A549 (cell line): ENCODE data around the gene SCAMP2.

Experiments
- ESRRA ChIP-seq: fragments of 150-350 bp; IDR thresholded peaks from 2 replicates; pipeline ENCODE4 v1.6.1; 2014; ENCODE audit warnings: mild to moderate bottlenecking, low read length, borderline replicate concordance
- JUNB ChIP-seq: fragments of >200 bp; sonication (Bioruptor Twin); formaldehyde crosslinking; IDR thresholded peaks from 2 replicates; pipeline ENCODE4 v1.6.1; 2016
- MAZ ChIP-seq: fragments of 150-350 bp; IDR thresholded peaks from 2 replicates; pipeline ENCODE4 v1.6.1; 2014; ENCODE audit warnings: antibody characterized with exemption, low read depth, low read length, borderline replicate concordance
- MYC ChIP-seq: IDR thresholded peaks from 2 replicates; pipeline ENCODE4 v1.6.1; 2012; ENCODE audit warnings: mild to moderate bottlenecking, inconsistent platforms, low read length, improper control_type of control experiment, borderline replicate concordance
- POLR2A ChIP-seq: IDR thresholded peaks from 2 replicates; pipeline ENCODE4 v1.6.1; 2012; ENCODE audit warnings: mild to moderate bottlenecking, low read length
- RCOR1 ChIP-seq: fragments of 150-350 bp; IDR thresholded peaks from 2 replicates; pipeline ENCODE4 v1.6.1; 2014; ENCODE audit warnings: antibody characterized with exemption, low read length, low read depth
- SREBF2 ChIP-seq: fragments of 450-650 bp; IDR thresholded peaks from 2 replicates; pipeline ENCODE4 v1.6.1; 2014; ENCODE audit warnings: mild to moderate bottlenecking, moderate library complexity
- TF ChIP-seq, protein P1 (sequence below): fragments of >200 bp; sonication (Bioruptor Twin); formaldehyde crosslinking; IDR thresholded peaks from 3 replicates; pipeline ENCODE4 v1.5.1; 2016
- TF ChIP-seq, protein P2 (sequence below): IDR thresholded peaks from 2 replicates; pipeline ENCODE4 v1.6.1; 2012

GRCh38 chr15:74867466-74868038 lies 5.6 kb downstream of the SCAMP2 start:
- TF ChIP-seq, protein P1, sequence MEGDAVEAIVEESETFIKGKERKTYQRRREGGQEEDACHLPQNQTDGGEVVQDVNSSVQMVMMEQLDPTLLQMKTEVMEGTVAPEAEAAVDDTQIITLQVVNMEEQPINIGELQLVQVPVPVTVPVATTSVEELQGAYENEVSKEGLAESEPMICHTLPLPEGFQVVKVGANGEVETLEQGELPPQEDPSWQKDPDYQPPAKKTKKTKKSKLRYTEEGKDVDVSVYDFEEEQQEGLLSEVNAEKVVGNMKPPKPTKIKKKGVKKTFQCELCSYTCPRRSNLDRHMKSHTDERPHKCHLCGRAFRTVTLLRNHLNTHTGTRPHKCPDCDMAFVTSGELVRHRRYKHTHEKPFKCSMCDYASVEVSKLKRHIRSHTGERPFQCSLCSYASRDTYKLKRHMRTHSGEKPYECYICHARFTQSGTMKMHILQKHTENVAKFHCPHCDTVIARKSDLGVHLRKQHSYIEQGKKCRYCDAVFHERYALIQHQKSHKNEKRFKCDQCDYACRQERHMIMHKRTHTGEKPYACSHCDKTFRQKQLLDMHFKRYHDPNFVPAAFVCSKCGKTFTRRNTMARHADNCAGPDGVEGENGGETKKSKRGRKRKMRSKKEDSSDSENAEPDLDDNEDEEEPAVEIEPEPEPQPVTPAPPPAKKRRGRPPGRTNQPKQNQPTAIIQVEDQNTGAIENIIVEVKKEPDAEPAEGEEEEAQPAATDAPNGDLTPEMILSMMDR = no peak
- no peak for TF ChIP-seq ESRRA
- TF ChIP-seq POLR2A = no peak
- TF ChIP-seq SREBF2 = no peak
- no peak for TF ChIP-seq JUNB
- TF ChIP-seq MYC = no peak
- TF ChIP-seq, protein P2, sequence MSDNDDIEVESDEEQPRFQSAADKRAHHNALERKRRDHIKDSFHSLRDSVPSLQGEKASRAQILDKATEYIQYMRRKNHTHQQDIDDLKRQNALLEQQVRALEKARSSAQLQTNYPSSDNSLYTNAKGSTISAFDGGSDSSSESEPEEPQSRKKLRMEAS = no peak
- no peak for TF ChIP-seq RCOR1
- no peak for TF ChIP-seq MAZ
